Stomach (tissue), 4 donors: ENCODE measurements around the gene CAPN2.

Experiments
- POLR2A ChIP-seq, 4 donors: fragments of 450-650 bp; IDR thresholded peaks; one replicate each; pipeline ENCODE4 v1.6.1; 2016; ENCODE audit warnings: antibody characterized with exemption in 4 of 4, control low read depth in 2 of 4, mild to moderate bottlenecking in 1 of 4, moderate library complexity in 1 of 4
- TF ChIP-seq, protein P1 (sequence below), 7 experiments: fragments of 450-650 bp in 4 of 7; fragments of 200-600 bp in 3 of 7; sonication (generic) in 3 of 7; IDR thresholded peaks; one replicate each; pipeline ENCODE4 v1.5.1; 2016 to 2019; ENCODE audit warnings: antibody characterized with exemption in 7 of 7, control low read depth in 2 of 7, mild to moderate bottlenecking in 1 of 7

DNA sequence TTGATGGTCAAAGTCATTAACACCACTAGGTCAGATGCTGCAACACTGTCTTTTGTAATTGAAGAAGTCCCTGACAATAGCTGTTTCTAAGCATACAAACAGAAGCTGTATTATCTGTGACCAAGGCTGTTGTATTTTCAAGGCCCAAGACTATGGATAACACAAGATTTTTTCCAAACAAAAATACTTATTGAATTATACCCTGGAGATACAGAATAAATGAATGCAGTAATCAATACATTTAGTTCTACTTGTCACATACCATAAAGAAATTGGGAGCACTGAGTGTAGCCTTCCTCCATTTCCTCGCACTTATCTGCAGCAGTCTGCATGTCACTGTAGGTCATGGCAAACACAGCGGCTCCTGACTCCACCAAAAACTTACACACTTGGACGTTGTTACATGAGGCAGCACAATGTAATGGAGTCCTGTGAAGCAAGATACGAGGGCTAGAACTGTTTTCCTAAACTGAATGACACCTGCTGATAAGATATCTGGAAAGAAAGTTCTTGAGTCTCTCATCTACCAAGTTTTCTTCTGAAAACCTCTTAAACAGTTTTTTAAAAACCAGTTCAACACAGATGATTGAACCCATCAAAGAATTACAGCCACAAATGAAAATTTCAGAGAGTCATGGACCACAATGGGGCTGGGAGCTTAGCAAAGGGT is 76.5 kb downstream of the CAPN2 start:
- TF ChIP-seq, protein P1, sequence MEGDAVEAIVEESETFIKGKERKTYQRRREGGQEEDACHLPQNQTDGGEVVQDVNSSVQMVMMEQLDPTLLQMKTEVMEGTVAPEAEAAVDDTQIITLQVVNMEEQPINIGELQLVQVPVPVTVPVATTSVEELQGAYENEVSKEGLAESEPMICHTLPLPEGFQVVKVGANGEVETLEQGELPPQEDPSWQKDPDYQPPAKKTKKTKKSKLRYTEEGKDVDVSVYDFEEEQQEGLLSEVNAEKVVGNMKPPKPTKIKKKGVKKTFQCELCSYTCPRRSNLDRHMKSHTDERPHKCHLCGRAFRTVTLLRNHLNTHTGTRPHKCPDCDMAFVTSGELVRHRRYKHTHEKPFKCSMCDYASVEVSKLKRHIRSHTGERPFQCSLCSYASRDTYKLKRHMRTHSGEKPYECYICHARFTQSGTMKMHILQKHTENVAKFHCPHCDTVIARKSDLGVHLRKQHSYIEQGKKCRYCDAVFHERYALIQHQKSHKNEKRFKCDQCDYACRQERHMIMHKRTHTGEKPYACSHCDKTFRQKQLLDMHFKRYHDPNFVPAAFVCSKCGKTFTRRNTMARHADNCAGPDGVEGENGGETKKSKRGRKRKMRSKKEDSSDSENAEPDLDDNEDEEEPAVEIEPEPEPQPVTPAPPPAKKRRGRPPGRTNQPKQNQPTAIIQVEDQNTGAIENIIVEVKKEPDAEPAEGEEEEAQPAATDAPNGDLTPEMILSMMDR (IDR thresholded peaks at IDR 0.05), result no peak
- TF ChIP-seq POLR2A (IDR thresholded peaks at IDR 0.05), result no peak
